ENCODE measurements around the gene IL12B. TPM values are rescaled to one million over a fixed set of nuclear protein-coding genes. Genes with fewer than 3 reads are reported as not detected.
"Not testable (repeated sequence)": the region's sequence is repeated elsewhere in the genome, so short reads cannot be mapped to it uniquely, and the experiment has no call there.

The IL12B gene
- total RNA-seq (not detected), polyA plus RNA-seq (not detected)

DNA sequence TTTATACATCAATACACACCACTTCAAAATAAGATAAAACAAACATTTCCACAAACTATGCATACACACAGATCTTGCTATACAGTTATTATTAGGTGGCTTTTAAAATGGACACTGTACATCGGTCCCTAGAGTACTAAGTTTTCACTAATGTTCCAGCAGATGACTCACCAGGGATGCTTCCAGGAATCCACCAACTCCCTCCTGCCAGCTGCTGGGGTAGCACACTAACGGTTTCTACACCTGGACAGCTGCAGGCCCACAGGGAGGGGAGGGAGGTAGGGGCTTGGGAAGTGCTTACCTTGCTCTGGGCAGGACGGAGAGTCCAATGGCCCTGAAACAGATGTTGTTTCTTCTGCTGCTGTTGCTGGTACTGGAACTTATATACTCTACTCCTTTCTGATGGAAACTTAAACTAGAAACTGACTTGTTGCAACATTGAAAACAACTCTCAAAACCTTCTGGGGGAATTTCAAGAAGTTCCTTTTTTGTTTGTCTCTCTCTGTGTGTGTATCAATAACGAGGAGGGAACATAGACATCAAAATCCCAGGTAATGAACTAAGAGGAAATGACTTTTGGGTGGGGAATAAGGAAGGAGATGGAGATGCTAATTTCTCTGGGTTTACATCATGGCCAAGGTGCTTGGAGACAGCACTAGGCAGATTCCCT lies at the start of gene IL12B:
TSS of gene IL12B (minus strand) at position 357 of the 670 bp plus-strand sequence. CDS start 3,705 bp downstream, outside the sequence.
- H3K9me3 ChIP-seq (ENCODE audit: control insufficient read depth in 4 of 4, low read length in 3 of 4), result no peaks in the 10 kb centered on the region
- peak within 1 kb of the TSS in 1 of 3 donors; percentile 32 for H3K4me3 ChIP-seq (ENCODE audit: low read depth in 1 of 3, low read length in 3 of 3)
- WGBS, result 47% methylated on average over 4 of the region's 4 CpGs
- no peaks in the 10 kb centered on the region for H3K36me3 ChIP-seq (ENCODE audit: control insufficient read depth in 4 of 4, insufficient read depth in 3 of 4, low read depth in 1 of 4, low read length in 3 of 4)
- no peak within 1 kb of the TSS for H3K9ac ChIP-seq (ENCODE audit: low read depth in 1 of 2, low read length in 2 of 2)
- H3K27ac ChIP-seq (ENCODE audit: low read depth in 1 of 2, low read length in 2 of 2), result no peak within 1 kb of the TSS
- peaks cover 0 to 6% (median 0%) of the 10 kb centered on the region in 4 donors for H3K27me3 ChIP-seq (ENCODE audit: control insufficient read depth in 4 of 4, insufficient read depth in 4 of 4, low read length in 3 of 4)
- peaks cover 0 to 4% (median 1%) of the 10 kb centered on the region in 4 donors for H3K4me1 ChIP-seq (ENCODE audit: control insufficient read depth in 4 of 4, insufficient read depth in 4 of 4, low read length in 3 of 4)
- TF ChIP-seq YY1 (IDR thresholded peaks at IDR 0.05), result no peak
- no peak for TF ChIP-seq HNF4A (conservative IDR thresholded peaks at IDR 0.05)
- TF ChIP-seq, protein P1, sequence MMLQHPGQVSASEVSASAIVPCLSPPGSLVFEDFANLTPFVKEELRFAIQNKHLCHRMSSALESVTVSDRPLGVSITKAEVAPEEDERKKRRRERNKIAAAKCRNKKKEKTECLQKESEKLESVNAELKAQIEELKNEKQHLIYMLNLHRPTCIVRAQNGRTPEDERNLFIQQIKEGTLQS (IDR thresholded peaks at IDR 0.05), result no peak
- TF ChIP-seq GABPA (IDR thresholded peaks at IDR 0.05 in 1 of 2, conservative IDR thresholded peaks at IDR 0.05 in 1 of 2), result no peak
- TF ChIP-seq, protein P2, sequence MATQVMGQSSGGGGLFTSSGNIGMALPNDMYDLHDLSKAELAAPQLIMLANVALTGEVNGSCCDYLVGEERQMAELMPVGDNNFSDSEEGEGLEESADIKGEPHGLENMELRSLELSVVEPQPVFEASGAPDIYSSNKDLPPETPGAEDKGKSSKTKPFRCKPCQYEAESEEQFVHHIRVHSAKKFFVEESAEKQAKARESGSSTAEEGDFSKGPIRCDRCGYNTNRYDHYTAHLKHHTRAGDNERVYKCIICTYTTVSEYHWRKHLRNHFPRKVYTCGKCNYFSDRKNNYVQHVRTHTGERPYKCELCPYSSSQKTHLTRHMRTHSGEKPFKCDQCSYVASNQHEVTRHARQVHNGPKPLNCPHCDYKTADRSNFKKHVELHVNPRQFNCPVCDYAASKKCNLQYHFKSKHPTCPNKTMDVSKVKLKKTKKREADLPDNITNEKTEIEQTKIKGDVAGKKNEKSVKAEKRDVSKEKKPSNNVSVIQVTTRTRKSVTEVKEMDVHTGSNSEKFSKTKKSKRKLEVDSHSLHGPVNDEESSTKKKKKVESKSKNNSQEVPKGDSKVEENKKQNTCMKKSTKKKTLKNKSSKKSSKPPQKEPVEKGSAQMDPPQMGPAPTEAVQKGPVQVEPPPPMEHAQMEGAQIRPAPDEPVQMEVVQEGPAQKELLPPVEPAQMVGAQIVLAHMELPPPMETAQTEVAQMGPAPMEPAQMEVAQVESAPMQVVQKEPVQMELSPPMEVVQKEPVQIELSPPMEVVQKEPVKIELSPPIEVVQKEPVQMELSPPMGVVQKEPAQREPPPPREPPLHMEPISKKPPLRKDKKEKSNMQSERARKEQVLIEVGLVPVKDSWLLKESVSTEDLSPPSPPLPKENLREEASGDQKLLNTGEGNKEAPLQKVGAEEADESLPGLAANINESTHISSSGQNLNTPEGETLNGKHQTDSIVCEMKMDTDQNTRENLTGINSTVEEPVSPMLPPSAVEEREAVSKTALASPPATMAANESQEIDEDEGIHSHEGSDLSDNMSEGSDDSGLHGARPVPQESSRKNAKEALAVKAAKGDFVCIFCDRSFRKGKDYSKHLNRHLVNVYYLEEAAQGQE (IDR thresholded peaks at IDR 0.05), result no peak
- no peak for DNase-seq (ENCODE audit: low spot score)

DNA sequence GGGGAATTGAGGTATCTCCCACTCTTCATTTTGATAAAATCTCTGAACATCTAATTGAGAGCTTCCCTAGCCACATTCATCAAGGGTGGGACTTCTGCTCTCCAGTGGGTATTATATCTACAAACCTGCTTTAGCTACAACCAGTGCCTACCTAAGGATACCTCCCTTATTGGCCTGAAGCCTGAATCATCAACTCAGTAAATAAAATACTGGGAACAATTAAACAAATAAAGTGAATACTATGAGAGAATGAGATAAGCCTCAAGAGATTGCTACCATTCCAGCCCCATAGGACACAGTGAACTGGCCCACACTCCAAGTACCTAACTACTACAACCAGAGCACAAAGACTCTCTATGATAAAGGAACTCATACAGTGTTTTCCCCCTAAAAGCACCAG lies 47.4 kb upstream of the IL12B start:
- no peaks in the 10 kb centered on the region for H3K36me3 ChIP-seq (ENCODE audit: control insufficient read depth in 4 of 4, insufficient read depth in 3 of 4, low read depth in 1 of 4, low read length in 3 of 4)
- no peak overlapping the region for H3K27ac ChIP-seq (ENCODE audit: low read depth in 1 of 2, low read length in 2 of 2)
- no peaks in the 10 kb centered on the region for H3K4me1 ChIP-seq (ENCODE audit: control insufficient read depth in 4 of 4, insufficient read depth in 4 of 4, low read length in 3 of 4)
- peaks cover 0 to 9% (median 0%) of the 10 kb centered on the region in 4 donors for H3K9me3 ChIP-seq (ENCODE audit: control insufficient read depth in 4 of 4, low read length in 3 of 4)
- no peak overlapping the region for H3K9ac ChIP-seq (ENCODE audit: low read depth in 1 of 2, low read length in 2 of 2)
- no peak for DNase-seq (ENCODE audit: low spot score)
- no peaks in the 10 kb centered on the region for H3K27me3 ChIP-seq (ENCODE audit: control insufficient read depth in 4 of 4, insufficient read depth in 4 of 4, low read length in 3 of 4)
- no peak overlapping the region for H3K4me3 ChIP-seq (ENCODE audit: low read depth in 1 of 3, low read length in 3 of 3)
- TF ChIP-seq, protein P3, sequence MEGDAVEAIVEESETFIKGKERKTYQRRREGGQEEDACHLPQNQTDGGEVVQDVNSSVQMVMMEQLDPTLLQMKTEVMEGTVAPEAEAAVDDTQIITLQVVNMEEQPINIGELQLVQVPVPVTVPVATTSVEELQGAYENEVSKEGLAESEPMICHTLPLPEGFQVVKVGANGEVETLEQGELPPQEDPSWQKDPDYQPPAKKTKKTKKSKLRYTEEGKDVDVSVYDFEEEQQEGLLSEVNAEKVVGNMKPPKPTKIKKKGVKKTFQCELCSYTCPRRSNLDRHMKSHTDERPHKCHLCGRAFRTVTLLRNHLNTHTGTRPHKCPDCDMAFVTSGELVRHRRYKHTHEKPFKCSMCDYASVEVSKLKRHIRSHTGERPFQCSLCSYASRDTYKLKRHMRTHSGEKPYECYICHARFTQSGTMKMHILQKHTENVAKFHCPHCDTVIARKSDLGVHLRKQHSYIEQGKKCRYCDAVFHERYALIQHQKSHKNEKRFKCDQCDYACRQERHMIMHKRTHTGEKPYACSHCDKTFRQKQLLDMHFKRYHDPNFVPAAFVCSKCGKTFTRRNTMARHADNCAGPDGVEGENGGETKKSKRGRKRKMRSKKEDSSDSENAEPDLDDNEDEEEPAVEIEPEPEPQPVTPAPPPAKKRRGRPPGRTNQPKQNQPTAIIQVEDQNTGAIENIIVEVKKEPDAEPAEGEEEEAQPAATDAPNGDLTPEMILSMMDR (IDR thresholded peaks at IDR 0.05; ENCODE audit: low read depth, low read length, missing input control), result no peak
- TF ChIP-seq RXRA (IDR thresholded peaks at IDR 0.05) (no peak), RAD21 (IDR thresholded peaks at IDR 0.05) (no peak), JUND (IDR thresholded peaks at IDR 0.05) (no peak), FOXA2 (IDR thresholded peaks at IDR 0.05) (no peak)
- TF ChIP-seq, protein P4, sequence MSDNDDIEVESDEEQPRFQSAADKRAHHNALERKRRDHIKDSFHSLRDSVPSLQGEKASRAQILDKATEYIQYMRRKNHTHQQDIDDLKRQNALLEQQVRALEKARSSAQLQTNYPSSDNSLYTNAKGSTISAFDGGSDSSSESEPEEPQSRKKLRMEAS (IDR thresholded peaks at IDR 0.05), result no peak
- TF ChIP-seq, protein P1 (IDR thresholded peaks at IDR 0.05), result no peak

DNA sequence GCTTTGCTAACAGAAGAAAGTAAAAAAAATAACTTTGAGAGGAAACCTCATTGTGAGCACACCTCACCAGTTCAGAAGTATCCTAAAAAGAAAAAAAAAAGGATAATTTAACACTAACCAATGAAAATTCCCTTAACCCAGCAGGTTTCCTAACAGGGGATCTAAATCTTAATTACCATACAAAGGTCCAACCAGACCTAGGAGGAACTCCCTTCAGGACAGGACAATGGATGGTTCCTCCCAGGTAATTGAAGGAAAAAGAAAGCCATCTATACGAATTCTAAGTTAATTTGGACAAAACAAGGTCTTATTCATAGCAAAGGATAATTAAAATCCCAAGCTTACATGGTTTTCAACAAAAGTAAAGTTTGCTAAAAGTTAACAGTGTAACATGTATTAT lies 37.6 kb upstream of the IL12B start:
- H3K36me3 ChIP-seq (ENCODE audit: control insufficient read depth in 4 of 4, insufficient read depth in 3 of 4, low read depth in 1 of 4, low read length in 3 of 4); H3K4me3 ChIP-seq (ENCODE audit: low read depth in 1 of 3, low read length in 3 of 3); H3K9ac ChIP-seq (ENCODE audit: low read depth in 1 of 2, low read length in 2 of 2); DNase-seq (ENCODE audit: low spot score); H3K4me1 ChIP-seq (ENCODE audit: control insufficient read depth in 4 of 4, insufficient read depth in 4 of 4, low read length in 3 of 4); H3K27ac ChIP-seq (ENCODE audit: low read depth in 1 of 2, low read length in 2 of 2); H3K9me3 ChIP-seq (ENCODE audit: control insufficient read depth in 4 of 4, low read length in 3 of 4); H3K27me3 ChIP-seq (ENCODE audit: control insufficient read depth in 4 of 4, insufficient read depth in 4 of 4, low read length in 3 of 4): not testable (repeated sequence)
- 35% methylated on average over 1 of the region's 1 CpG for WGBS

DNA sequence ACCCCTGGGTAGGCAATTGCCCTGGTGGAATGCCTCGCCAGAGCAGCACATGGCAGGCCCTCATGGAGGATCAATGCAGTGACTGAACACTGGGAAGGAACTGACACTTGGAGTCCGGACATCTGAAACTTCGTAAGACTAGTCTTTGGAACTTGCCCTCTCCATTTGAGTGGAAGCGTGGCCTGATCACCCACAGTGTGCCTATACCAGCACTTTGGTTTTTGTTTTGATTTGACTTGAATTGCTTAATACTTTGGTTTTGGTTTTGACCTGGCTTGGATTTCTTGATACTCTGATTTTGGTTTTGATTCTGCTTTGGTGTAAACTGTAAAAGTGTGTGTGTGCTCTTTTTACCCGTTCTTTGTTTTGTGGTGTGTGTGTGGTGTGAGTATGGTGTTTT lies 36.5 kb upstream of the IL12B start:
- not testable (repeated sequence) for H3K4me1 ChIP-seq (ENCODE audit: control insufficient read depth in 4 of 4, insufficient read depth in 4 of 4, low read length in 3 of 4); H3K27ac ChIP-seq (ENCODE audit: low read depth in 1 of 2, low read length in 2 of 2); H3K9me3 ChIP-seq (ENCODE audit: control insufficient read depth in 4 of 4, low read length in 3 of 4); H3K36me3 ChIP-seq (ENCODE audit: control insufficient read depth in 4 of 4, insufficient read depth in 3 of 4, low read depth in 1 of 4, low read length in 3 of 4); DNase-seq (ENCODE audit: low spot score); H3K4me3 ChIP-seq (ENCODE audit: low read depth in 1 of 3, low read length in 3 of 3); H3K9ac ChIP-seq (ENCODE audit: low read depth in 1 of 2, low read length in 2 of 2); H3K27me3 ChIP-seq (ENCODE audit: control insufficient read depth in 4 of 4, insufficient read depth in 4 of 4, low read length in 3 of 4)
- 85% methylated on average over 5 of the region's 5 CpGs for WGBS

Measured in liver (tissue), 9 donors.